A673 (cell line): ENCODE results near the gene SRD5A1. TPM values are rescaled to one million over a fixed set of nuclear protein-coding genes. Genes with fewer than 3 reads are reported as not detected.

Source experiments
- Bru-seq: library from RNA; stranded (reverse); fragments of 400-500 nt; gene quantifications from one replicate; lab custom pipeline; 2021; lab: Mats Ljungman, UMichigan
- BruChase-seq, 2 experiments: library from RNA; stranded (reverse); fragments of 400-500 nt; gene quantifications; one replicate each; lab custom pipeline; 2021; lab: Mats Ljungman, UMichigan
- BruUV-seq: library from RNA; stranded (reverse); fragments of 400-500 nt; replicated peaks from 2 replicates; lab custom pipeline; 2021; lab: Mats Ljungman, UMichigan
- CTCF ChIA-PET: fragments of 300-600 bp; sonication (Branson Sonifier 250); formaldehyde crosslinking; loops from one replicate; lab custom pipeline; 2022; ENCODE audit warnings: antibody characterized with exemption; lab: Charles Lee
- POLR2A ChIA-PET: fragments of 300-600 bp; sonication (Branson Sonifier 250); formaldehyde crosslinking; loops from one replicate; lab custom pipeline; 2022; ENCODE audit warnings: antibody characterized with exemption; ENCODE audit not compliant: low non-redundant PET; lab: Charles Lee
- DNase-seq: peaks from one replicate; pipeline ENCODE4 v3.0.0-alpha.2; 2015; ENCODE audit warnings: low spot score
- H3K27ac ChIP-seq: fragments of 200-600 bp; sonication (generic); 2 replicates; pipeline ENCODE4 v1.5.1; 2016; ENCODE audit warnings: mixed run types, low read depth, mild to moderate bottlenecking, mixed read lengths, antibody characterized with exemption, low read length; ENCODE audit not compliant: poor library complexity, severe bottlenecking
- H3K27me3 ChIP-seq: fragments of 200-600 bp; sonication (generic); replicated peaks from 2 replicates; pipeline ENCODE4 v1.6.1; 2017; ENCODE audit warnings: mixed run types, low read depth, mild to moderate bottlenecking, mixed read lengths, antibody characterized with exemption, low read length; ENCODE audit not compliant: insufficient read depth, poor library complexity
- H3K36me3 ChIP-seq: fragments of 200-600 bp; sonication (generic); 2 replicates; pipeline ENCODE4 v1.6.1; 2016; ENCODE audit warnings: mixed run types, mild to moderate bottlenecking, mixed read lengths, antibody characterized with exemption, low read length; ENCODE audit not compliant: insufficient read depth, poor library complexity, severe bottlenecking
- H3K4me1 ChIP-seq: fragments of 200-600 bp; sonication (generic); 2 replicates; pipeline ENCODE4 v1.6.1; 2017; ENCODE audit warnings: mixed run types, mild to moderate bottlenecking, mixed read lengths, antibody characterized with exemption, low read length; ENCODE audit not compliant: insufficient read depth, poor library complexity, severe bottlenecking
- H3K4me3 ChIP-seq: fragments of 200-600 bp; sonication (generic); 2 replicates; pipeline ENCODE4 v1.5.1; 2016; ENCODE audit warnings: low read depth, mixed run types, mild to moderate bottlenecking, mixed read lengths, low read length; ENCODE audit not compliant: poor library complexity, severe bottlenecking
- H3K9me3 ChIP-seq: fragments of 200-600 bp; sonication (generic); 2 replicates; pipeline ENCODE4 v1.6.1; 2016; ENCODE audit warnings: mixed run types, low read depth, mild to moderate bottlenecking, mixed read lengths, antibody characterized with exemption, low read length; ENCODE audit not compliant: poor library complexity, severe bottlenecking
- EZH2 ChIP-seq: fragments of 200-600 bp; sonication (generic); IDR thresholded peaks from 2 replicates; pipeline ENCODE4 v1.6.1; 2017; ENCODE audit warnings: borderline replicate concordance, low read depth, mild to moderate bottlenecking, mixed read lengths, antibody characterized with exemption, low read length; ENCODE audit not compliant: poor library complexity, severe bottlenecking
- intact Hi-C: fragments of 100-400 bp; cut with micrococcal nuclease; formaldehyde crosslinking; loops from one replicate; pipeline ENCODE4 v1.10.0; 2022; ENCODE audit not compliant: unreplicated experiment
- long read RNA-seq: library from polyadenylated mRNA; stranded (forward); transcript quantifications from one replicate; pipeline ENCODE4 v2.0.0, GENCODE V29; 2022
- total RNA-seq: library from RNA; stranded (reverse); gene quantifications from 2 replicates; pipeline ENCODE4 v1.2.3, GENCODE V29; 2021
- TF ChIP-seq, protein P1 (sequence below): fragments of 300-800, 200-600 bp; sonication (generic); conservative IDR thresholded peaks from 2 replicates; pipeline ENCODE4 v1.5.1; 2017; ENCODE audit warnings: low read depth, mild to moderate bottlenecking, antibody characterized with exemption, low read length, moderate library complexity, mixed read lengths

SRD5A1 gene, protein sequence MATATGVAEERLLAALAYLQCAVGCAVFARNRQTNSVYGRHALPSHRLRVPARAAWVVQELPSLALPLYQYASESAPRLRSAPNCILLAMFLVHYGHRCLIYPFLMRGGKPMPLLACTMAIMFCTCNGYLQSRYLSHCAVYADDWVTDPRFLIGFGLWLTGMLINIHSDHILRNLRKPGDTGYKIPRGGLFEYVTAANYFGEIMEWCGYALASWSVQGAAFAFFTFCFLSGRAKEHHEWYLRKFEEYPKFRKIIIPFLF
- total RNA-seq (32.0 and 32.4 TPM in 2 replicates), Bru-seq, nascent RNA (percentile 70 among the genes with signal in this experiment), BruChase-seq, experiment 1, labeled RNA remaining after a 2-hour chase (percentile 73 among the genes with signal in this experiment), BruChase-seq, experiment 2, labeled RNA remaining after a 6-hour chase (percentile 71 among the genes with signal in this experiment)
- long read RNA-seq, full-length matches to known transcripts, result 30 of 40 reads
- long read RNA-seq, partial matches to known transcripts, result 3 of 40 reads
- long read RNA-seq, other reads (novel, unspliced or antisense), result 7 of 40 reads

- DNase-seq, result peak; percentile 93
- no TSS peak for BruUV-seq
- CTCF ChIA-PET, result interaction anchor here (0.6 to 0.7 kb wide), 2 partner anchors 272 to 1048 kb away, joined by 3 read pairs; no protein-coding TSS in a partner anchor
Observed at GRCh38 chr5:6632888-6633468, at the start of gene SRD5A1, which contains the start of gene NSUN2. Gene SRD5A1 (plus strand): TSS chr5:6633440. CDS start chr5:6633577, 137 bp downstream. Gene NSUN2 (minus strand): TSS chr5:6633044. CDS start chr5:6632979, 65 bp downstream.

GRCh38 chr5:6584101-6584645 lies 49.1 kb upstream of the SRD5A1 start:
- BruUV-seq, result no TSS peak
- no peak for DNase-seq
- intact Hi-C loops, result no loop called here
- ChIA-PET CTCF (no interaction called here), POLR2A (no interaction called here)
- H3K36me3 ChIP-seq, result no peaks in the 10 kb centered on the region
- H3K4me3 ChIP-seq, result no peak overlapping the region
- H3K27ac ChIP-seq, result no peak overlapping the region
- H3K4me1 ChIP-seq, result no peaks in the 10 kb centered on the region
- TF ChIP-seq, protein P1, sequence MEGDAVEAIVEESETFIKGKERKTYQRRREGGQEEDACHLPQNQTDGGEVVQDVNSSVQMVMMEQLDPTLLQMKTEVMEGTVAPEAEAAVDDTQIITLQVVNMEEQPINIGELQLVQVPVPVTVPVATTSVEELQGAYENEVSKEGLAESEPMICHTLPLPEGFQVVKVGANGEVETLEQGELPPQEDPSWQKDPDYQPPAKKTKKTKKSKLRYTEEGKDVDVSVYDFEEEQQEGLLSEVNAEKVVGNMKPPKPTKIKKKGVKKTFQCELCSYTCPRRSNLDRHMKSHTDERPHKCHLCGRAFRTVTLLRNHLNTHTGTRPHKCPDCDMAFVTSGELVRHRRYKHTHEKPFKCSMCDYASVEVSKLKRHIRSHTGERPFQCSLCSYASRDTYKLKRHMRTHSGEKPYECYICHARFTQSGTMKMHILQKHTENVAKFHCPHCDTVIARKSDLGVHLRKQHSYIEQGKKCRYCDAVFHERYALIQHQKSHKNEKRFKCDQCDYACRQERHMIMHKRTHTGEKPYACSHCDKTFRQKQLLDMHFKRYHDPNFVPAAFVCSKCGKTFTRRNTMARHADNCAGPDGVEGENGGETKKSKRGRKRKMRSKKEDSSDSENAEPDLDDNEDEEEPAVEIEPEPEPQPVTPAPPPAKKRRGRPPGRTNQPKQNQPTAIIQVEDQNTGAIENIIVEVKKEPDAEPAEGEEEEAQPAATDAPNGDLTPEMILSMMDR, result no peak
- TF ChIP-seq EZH2, result no peak
- H3K9me3 ChIP-seq, result no peaks in the 10 kb centered on the region
- H3K27me3 ChIP-seq, result peaks cover 68% of the 10 kb centered on the region

More at GRCh38 chr5:6632888-6633468, at the start of gene SRD5A1, which contains the start of gene NSUN2:
- Histone ChIP-seq H3K4me3 (peak within 1 kb of the TSS; percentile 99), H3K27me3 (no peaks in the 10 kb centered on the region), H3K9me3 (no peaks in the 10 kb centered on the region), H3K36me3 (peaks cover 28% of the 10 kb centered on the region), H3K27ac (peak within 1 kb of the TSS; percentile 100), H3K4me1 (peaks cover 7% of the 10 kb centered on the region)
- POLR2A ChIA-PET, result interaction anchor here (0.6 to 1.0 kb wide), 3 partner anchors 10 to 865 kb away, joined by 3 to 6 read pairs (median 3); no protein-coding TSS in a partner anchor
- intact Hi-C loops, result loop anchor here (1.0 kb wide), 2 partner anchors 79 to 112 kb away; no protein-coding TSS in a partner anchor
- TF ChIP-seq, protein P1, result no peak

- CTCF ChIA-PET, result interaction anchor here (0.6 kb wide), 1 partner anchor 1314 kb away, joined by 3 read pairs; no protein-coding TSS in a partner anchor
- intact Hi-C loops, result no loop called here
- H3K4me1 ChIP-seq, result no peaks in the 10 kb centered on the region
- no peaks in the 10 kb centered on the region for H3K9me3 ChIP-seq
- no peak overlapping the region for H3K27ac ChIP-seq
- TF ChIP-seq EZH2, result no peak
- TF ChIP-seq, protein P1, result no peak
- H3K36me3 ChIP-seq, result no peaks in the 10 kb centered on the region
- no TSS peak for BruUV-seq
- no peak for DNase-seq
- H3K27me3 ChIP-seq, result peaks cover 63% of the 10 kb centered on the region
- H3K4me3 ChIP-seq, result no peak overlapping the region
- POLR2A ChIA-PET, result no interaction called here
Observed at GRCh38 chr5:6584727-6585126, 48.5 kb upstream of the SRD5A1 start.
